Fibroblast of upper back skin (primary cell): ENCODE results near the gene FNIP2.
"Not testable (repeated sequence)": the region's sequence is repeated elsewhere in the genome, so short reads cannot be mapped to it uniquely, and the experiment has no call there.

Source experiments
- DNase-seq: peaks from one replicate; pipeline ENCODE4 v3.0.0-alpha.2; 2013

FNIP2 gene

GRCh38 chr4:158768555-158769174 lies at the start of gene FNIP2:
TSS of gene FNIP2 (plus strand) at chr4:158769026. CDS start at chr4:158769213, 187 bp downstream.
- DNase-seq: peak; percentile 75

DNA sequence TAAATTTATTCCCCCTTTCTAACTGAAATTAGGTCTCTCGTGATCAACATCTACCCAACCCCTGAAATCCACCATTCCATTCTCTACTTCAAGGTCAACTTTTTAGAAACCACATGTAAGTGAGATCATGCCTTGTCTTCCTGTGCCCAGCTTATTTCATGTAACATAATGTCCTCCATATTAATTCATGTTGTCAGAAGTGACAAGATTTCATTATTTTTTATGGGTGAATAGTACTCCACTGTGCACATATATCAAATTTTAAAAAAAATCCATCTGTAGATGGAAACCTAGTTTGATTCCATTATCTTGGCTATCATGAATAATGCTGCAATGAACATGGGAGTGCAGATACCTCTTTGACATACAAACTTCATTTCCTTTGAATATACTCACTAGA lies 47.1 kb upstream of the FNIP2 start:
- DNase-seq: no peak

- DNase-seq: peak; percentile 33
These were observed 46.4 kb upstream of the FNIP2 start for GRCh38 chr4:158722291-158722916.

GRCh38 chr4:158722917-158723793 lies 45.7 kb upstream of the FNIP2 start, which contains the start of gene PPID:
TSS of gene PPID (minus strand) at chr4:158723396. CDS start at chr4:158723288, 108 bp downstream.
- peak; percentile 73 for DNase-seq

GRCh38 chr4:158724637-158725036 lies 44.2 kb upstream of the FNIP2 start:
- DNase-seq: no peak

GRCh38 chr4:158726633-158727032 lies 42.2 kb upstream of the FNIP2 start:
- no peak for DNase-seq

DNA sequence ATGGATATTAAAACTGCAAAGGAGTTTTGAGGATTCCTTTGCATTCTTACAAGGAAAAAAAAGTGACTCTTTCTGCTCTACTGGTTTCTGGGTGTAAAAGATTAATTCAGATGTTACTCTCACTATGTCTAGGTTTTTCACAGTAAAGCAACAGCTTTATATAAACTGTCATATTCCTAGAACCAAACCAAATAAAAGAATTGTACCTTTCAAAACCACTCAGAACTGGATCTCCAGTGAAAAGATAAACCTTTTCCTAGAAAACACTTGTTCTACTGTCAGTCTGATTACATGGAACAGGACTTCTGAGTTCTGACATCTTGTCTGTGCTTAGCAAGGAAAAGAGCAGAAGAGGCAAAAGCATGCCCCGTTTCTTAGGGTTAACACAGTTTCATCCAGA lies 40.6 kb upstream of the FNIP2 start:
- no peak for DNase-seq

DNA sequence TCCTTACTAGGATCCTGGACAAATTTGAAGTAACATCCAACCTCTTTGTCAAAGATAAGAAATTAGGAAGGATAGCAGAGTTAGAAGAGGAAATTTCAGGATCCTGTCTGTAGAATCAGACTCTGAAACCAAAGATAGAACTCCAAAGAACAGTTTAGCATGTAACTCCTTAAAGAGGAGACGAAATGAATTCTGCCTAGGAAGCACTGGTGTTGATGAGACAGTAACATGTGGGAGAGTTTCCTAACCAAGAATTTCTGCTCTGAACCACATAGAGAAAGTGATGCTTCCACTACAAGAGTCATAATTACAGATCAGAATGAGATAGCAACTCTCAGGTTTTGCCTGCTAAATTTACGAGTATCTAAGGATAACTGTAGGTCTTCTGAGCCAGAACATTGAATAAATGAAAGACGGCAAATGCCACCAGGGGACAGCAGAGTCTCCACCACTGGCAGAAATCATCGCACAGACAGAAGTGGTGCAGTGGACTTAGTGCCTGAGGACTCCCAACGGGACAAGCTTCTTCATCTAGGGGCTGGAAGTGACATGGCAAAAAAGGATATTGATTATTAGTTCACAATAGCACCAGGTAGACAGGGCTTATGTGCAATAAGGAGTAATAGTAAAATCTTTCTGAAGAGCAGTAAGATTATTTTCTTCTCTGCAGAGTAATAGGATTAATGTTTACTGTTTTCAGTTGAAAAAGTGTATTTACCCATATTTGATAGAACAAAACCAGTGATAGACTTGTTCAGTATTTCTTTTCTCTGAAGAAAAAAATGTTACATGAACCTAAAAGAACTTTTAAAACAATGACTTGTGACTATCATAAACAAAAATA lies 38.9 kb upstream of the FNIP2 start:
- DNase-seq: peak; percentile 64

- DNase-seq: no peak
These were observed 30.0 kb upstream of the FNIP2 start for GRCh38 chr4:158738866-158739265.

GRCh38 chr4:158739600-158739999 lies 29.2 kb upstream of the FNIP2 start:
- no peak for DNase-seq

DNA sequence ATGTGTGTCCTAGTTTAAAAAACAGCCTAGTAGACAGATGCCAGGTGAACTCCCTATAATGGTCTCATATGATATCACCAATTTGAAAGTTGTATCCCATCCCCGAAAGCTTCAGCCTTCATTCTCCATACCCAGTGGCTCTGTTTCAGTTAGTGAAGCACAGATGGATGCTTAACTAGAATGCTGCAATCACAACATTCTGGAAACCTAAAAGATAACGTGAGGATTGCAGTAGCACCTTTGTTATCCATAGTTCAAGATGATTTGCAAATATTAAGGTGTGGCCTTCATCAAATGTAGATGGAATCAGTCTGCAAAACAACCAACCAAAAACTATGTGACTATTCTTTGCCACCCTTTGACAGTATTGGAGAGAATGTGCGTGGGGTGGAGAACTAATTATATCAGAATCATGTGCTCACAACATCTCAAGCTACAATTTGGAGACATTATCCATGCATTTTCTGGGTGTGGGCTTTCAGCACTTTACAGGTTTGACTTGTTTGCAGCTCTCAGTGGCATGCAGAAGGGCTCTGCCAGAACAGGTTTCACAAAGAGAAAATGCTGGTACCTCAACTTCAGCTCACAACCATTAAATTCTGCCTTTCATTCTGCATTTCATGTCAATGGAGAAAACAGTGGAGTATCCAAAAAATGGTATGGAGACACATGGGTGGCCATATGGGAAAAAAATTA lies 27.4 kb upstream of the FNIP2 start:
- no peak for DNase-seq

GRCh38 chr4:158746537-158746936 lies 22.3 kb upstream of the FNIP2 start:
- DNase-seq: not testable (repeated sequence)

GRCh38 chr4:158750379-158750778 lies 18.4 kb upstream of the FNIP2 start:
- peak; percentile 89 for DNase-seq

- DNase-seq: peak; percentile 64
These were observed 14.2 kb upstream of the FNIP2 start for GRCh38 chr4:158754385-158755180.

DNA sequence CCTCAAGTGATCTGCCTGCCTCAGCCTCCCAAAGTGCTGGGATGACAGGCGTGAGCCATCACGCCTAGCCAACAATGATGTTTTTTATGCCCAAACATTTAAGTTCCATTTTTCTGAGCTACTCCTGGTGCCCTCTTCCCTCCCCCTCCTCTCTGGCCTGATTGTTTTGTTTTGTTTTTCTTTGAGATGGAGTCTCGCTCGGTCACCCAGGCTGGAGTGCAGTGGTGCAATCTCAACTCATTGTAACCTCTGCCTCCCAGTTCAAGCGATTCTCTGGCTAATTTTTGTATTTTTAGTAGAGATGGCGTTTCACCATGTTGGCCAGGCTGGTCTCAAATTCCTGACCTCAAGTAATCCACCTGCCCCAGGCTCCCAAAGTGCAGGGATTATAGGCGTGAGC lies 13.0 kb upstream of the FNIP2 start:
- not testable (repeated sequence) for DNase-seq

GRCh38 chr4:158756588-158756987 lies 12.2 kb upstream of the FNIP2 start:
- DNase-seq: no peak

GRCh38 chr4:158758142-158758541 lies 10.7 kb upstream of the FNIP2 start:
- peak; percentile 63 for DNase-seq

- DNase-seq: no peak
These were observed 10.1 kb upstream of the FNIP2 start for GRCh38 chr4:158758703-158759102.

DNA sequence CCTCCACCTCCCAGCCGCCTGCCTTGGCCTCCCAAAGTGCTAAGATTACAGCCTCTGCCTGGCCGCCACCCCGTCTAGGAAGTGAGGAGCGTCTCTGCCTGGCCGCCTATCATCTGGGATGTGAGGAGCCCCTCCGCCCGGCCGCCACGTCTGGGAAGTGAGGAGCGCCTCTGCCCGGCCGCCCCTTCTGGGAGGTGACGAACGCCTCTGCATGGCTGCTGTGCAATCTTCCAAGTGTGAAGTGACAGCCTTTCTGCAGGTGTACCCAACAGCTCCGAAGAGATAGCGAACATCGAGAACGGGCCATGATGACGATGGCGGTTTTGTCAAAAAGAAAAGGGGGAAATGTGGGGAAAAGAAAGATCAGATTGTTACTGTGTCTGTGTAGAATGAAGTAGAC lies 9.3 kb upstream of the FNIP2 start:
- not testable (repeated sequence) for DNase-seq

DNA sequence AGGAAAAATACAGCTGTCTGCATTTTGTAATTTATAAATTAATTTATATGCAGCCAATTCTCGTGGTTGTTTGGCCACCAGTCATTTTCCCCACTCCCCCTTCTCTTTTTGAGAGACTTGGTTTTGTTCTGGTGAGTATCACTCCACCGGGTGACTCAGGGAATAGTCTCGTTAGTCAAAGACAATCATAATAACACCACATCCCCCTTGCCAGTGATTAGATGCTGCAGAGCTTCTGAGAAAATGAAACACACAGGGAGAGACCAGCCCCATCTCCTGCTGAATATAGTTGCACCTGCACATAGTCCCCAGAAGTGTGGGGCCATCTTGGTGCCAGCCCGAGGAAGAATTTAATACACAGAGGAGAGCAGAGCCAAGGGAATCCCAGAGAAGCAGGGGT lies 8.0 kb upstream of the FNIP2 start:
- DNase-seq: peak; percentile 28

DNA sequence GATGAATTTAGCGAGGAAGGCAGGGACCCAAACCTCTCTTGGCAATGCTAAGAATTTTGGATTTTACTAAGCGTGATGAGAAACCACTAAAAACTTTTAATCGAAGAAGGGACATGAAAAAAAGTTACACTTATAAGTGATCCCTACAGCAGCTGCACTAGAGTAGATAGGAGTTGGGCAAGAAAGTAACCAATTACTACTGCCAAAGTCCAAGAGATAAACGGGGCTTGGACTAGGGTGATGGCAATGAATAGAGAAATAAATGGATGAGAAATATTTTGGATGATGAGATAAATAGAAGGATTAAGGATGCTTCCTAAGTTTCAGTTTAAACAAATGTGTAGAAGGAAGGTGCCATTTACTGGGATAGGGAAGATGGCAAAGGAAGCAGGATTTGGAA lies 6.3 kb upstream of the FNIP2 start:
- no peak for DNase-seq
